ENCODE results near the gene B3GNT2. TPM values are rescaled to one million over a fixed set of nuclear protein-coding genes. Genes with fewer than 3 reads are reported as not detected.

B3GNT2 gene
- total RNA-seq, 1 donor from 2014 or later: 46.6 TPM

DNA sequence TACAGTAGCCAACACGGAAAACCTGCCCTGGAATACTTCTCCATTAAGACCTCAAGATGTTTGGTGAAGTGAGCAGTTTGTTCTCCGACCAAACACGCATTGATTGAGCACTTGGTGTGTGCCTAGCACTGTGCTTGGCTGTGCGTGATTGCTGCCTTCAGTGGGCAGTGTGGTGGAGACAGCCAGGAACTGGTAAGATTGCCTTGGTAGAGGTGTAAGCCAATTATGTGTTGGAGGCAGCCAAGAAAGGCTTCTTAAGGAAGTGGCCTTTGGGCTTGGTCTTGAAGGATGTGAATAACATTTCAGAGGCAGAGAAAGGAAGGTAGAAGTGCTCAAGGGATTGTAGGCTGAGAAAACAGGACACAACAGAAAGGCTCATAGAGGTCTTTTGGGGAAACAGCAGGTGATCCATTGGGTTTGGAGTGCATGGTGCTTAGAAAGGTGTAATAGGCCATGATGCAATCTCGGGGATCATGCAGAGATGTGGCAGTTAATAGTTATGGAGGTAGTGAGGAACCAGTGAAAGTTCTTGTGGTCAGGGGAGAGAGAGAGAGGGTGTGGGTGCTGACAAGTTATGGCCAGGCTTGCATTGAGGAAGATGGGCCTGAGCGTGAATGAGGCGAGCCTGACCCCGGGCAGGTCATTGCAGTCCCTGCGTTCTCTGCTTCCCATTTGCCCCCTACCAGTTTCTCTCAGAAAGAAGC is 6.3 kb downstream of the B3GNT2 start:
- FAIRE-seq: no peak
- TF ChIP-seq, protein P1, sequence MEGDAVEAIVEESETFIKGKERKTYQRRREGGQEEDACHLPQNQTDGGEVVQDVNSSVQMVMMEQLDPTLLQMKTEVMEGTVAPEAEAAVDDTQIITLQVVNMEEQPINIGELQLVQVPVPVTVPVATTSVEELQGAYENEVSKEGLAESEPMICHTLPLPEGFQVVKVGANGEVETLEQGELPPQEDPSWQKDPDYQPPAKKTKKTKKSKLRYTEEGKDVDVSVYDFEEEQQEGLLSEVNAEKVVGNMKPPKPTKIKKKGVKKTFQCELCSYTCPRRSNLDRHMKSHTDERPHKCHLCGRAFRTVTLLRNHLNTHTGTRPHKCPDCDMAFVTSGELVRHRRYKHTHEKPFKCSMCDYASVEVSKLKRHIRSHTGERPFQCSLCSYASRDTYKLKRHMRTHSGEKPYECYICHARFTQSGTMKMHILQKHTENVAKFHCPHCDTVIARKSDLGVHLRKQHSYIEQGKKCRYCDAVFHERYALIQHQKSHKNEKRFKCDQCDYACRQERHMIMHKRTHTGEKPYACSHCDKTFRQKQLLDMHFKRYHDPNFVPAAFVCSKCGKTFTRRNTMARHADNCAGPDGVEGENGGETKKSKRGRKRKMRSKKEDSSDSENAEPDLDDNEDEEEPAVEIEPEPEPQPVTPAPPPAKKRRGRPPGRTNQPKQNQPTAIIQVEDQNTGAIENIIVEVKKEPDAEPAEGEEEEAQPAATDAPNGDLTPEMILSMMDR (IDR thresholded peaks at IDR 0.05; ENCODE audit: insufficient read depth, low read length, severe bottlenecking): no peak
- DNase-seq (ENCODE audit: low read depth): no peak
- Histone ChIP-seq H3K27me3 (ENCODE audit: control insufficient read depth, insufficient read depth, low read length) (no peaks in the 10 kb centered on the region), H3K36me3 (ENCODE audit: control insufficient read depth, insufficient read depth, low read length) (no peaks in the 10 kb centered on the region), H3K4me3 (ENCODE audit: low read depth, low read length) (no peak overlapping the region)

DNA sequence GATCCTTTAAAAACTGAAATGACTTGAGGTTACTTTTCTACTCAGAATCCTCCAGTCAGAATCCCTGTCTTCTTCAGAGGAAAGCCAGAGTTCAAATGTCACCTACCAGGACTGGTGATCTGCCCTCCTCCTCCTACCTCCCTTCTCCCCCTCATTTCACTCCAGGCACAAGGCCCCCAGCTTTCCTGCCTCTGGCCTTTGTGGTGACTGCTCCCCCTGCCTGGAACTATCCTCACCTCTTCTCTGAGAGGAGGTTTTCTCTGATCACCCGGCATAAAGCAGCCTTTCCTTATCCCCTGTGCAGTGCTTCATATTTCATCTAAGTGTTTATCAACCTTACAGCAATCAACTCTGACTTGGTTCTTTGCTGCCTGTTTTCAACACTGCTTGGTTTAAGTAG is 6.8 kb downstream of the B3GNT2 start:
- H3K36me3 ChIP-seq (ENCODE audit: control insufficient read depth, insufficient read depth, low read length): no peaks in the 10 kb centered on the region
- no peak overlapping the region for H3K4me3 ChIP-seq (ENCODE audit: low read depth, low read length)
- TF ChIP-seq, protein P1 (IDR thresholded peaks at IDR 0.05; ENCODE audit: insufficient read depth, low read length, severe bottlenecking): no peak
- FAIRE-seq (no peak), DNase-seq (ENCODE audit: low read depth) (no peak)
- H3K27me3 ChIP-seq (ENCODE audit: control insufficient read depth, insufficient read depth, low read length): no peaks in the 10 kb centered on the region

DNA sequence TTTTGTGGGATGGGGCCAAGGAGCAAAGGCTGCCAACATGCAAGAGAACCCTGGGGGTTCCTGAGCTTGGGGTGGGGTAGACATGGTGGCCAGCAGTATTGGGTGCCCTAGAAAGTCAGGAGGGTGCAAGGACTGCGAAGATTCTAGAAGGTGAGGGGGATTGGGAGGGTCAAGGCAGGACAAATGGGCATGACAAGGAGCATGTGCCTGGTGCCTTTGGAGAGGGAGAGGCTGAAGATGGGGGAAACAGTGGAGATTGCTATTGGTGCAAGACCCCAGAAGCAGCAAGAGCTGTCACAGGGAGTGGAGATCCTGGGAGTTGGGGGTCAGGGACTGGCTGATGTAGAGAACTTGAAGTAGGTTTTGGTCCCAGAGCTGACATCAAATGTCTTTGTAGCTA is 7.5 kb downstream of the B3GNT2 start:
- DNase-seq (ENCODE audit: low read depth) (no peak), FAIRE-seq (no peak)
- Histone ChIP-seq H3K4me3 (ENCODE audit: low read depth, low read length) (no peak overlapping the region), H3K27me3 (ENCODE audit: control insufficient read depth, insufficient read depth, low read length) (no peaks in the 10 kb centered on the region), H3K36me3 (ENCODE audit: control insufficient read depth, insufficient read depth, low read length) (no peaks in the 10 kb centered on the region)
- TF ChIP-seq, protein P1 (IDR thresholded peaks at IDR 0.05; ENCODE audit: insufficient read depth, low read length, severe bottlenecking): no peak

DNA sequence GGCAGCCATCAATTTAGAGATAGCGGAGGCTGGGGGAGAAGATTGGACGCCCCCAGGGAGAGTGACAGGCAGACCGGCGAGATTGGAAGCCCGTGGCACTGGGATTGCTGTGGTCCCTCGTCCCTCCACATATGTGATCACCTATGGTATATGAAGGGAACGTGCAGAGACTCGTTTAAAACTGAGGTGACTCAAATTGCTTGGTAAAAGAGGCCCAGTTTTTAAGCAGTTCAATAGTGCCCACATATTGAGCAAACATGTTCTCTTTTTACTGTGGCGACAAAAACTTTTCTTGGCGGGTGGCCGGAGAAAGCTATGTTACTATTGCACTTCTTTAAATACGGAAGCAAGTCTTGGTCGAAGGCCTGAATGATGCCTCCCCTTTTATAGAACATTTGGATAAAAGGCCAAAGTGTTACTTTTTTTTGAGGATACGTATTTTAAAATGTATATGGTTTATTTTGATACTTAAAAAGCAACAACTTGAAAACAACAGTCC is 9.1 kb downstream of the B3GNT2 start:
- no peaks in the 10 kb centered on the region for H3K36me3 ChIP-seq (ENCODE audit: control insufficient read depth, insufficient read depth, low read length)
- peak; percentile 83 for DNase-seq (ENCODE audit: low read depth)
- FAIRE-seq: no peak
- TF ChIP-seq, protein P1 (IDR thresholded peaks at IDR 0.05; ENCODE audit: insufficient read depth, low read length, severe bottlenecking): no peak
- no peaks in the 10 kb centered on the region for H3K27me3 ChIP-seq (ENCODE audit: control insufficient read depth, insufficient read depth, low read length)
- H3K4me3 ChIP-seq (ENCODE audit: low read depth, low read length): no peak overlapping the region

DNA sequence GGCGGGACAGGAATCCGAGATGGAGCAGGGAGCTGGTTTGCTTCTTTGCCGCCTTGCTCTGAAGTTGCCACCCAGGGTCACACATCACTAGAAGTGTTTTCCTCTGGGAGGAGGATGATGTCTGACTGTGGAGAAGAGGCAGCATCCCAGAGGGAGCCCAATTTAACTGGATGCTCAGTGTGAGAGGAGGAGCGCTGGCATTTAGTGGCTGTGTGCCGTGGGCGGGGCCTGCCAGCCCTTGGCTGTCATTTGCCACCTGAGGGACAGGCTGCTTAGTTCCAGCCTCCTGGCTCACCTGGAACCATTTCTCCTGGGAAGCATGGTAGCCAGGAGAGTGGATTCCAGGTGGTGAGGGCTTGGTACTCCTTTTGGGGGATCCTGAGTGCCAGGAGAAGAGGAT is 9.6 kb downstream of the B3GNT2 start:
- no peak for FAIRE-seq
- TF ChIP-seq, protein P1 (IDR thresholded peaks at IDR 0.05; ENCODE audit: insufficient read depth, low read length, severe bottlenecking): no peak
- Histone ChIP-seq H3K27me3 (ENCODE audit: control insufficient read depth, insufficient read depth, low read length) (no peaks in the 10 kb centered on the region), H3K36me3 (ENCODE audit: control insufficient read depth, insufficient read depth, low read length) (no peaks in the 10 kb centered on the region), H3K4me3 (ENCODE audit: low read depth, low read length) (no peak overlapping the region)
- DNase-seq (ENCODE audit: low read depth): no peak

DNA sequence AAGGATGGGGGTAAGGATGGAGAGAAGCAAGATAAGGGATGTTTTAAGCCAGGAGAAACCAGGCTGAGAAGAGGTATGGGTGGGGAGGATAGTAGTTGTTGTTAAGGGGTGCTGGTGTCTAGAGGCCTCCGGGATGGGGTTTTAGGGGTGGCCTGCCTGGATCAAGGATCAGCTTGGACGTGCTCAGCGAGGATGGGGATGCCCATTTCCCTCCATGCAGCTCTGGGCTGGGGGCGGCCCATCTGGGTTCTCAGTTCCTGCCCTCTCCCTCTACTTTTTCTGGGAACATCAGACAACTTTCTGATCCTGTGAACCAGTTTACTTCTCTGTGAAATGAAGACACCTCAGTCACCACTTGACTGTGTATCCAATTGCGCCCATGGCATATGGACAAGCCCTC is 10.1 kb downstream of the B3GNT2 start:
- FAIRE-seq (no peak), DNase-seq (ENCODE audit: low read depth) (no peak)
- Histone ChIP-seq H3K36me3 (ENCODE audit: control insufficient read depth, insufficient read depth, low read length) (no peaks in the 10 kb centered on the region), H3K4me3 (ENCODE audit: low read depth, low read length) (no peak overlapping the region), H3K27me3 (ENCODE audit: control insufficient read depth, insufficient read depth, low read length) (no peaks in the 10 kb centered on the region)
- TF ChIP-seq, protein P1 (IDR thresholded peaks at IDR 0.05; ENCODE audit: insufficient read depth, low read length, severe bottlenecking): no peak
